HEK293 (cell line): Measurements from ENCODE around the gene CDON.

ENCODE experiments used
- BCL6B ChIP-seq: fragments of 450-650 bp; formaldehyde crosslinking; IDR thresholded peaks from 2 replicates; pipeline ENCODE4 v1.5.1; 2017; ENCODE audit warnings: missing biosample characterization, missing genetic modification characterization
- CTCF ChIP-seq: fragments of 450-650 bp; formaldehyde crosslinking; IDR thresholded peaks from 2 replicates; pipeline ENCODE4 v1.5.1; 2016; ENCODE audit warnings: missing biosample characterization, missing genetic modification characterization
- YY2 ChIP-seq: fragments of 450-650 bp; formaldehyde crosslinking; IDR thresholded peaks from 2 replicates; pipeline ENCODE4 v1.5.1; 2016; ENCODE audit warnings: missing biosample characterization, missing genetic modification characterization
- ZBTB11 ChIP-seq: fragments of 450-650 bp; formaldehyde crosslinking; conservative IDR thresholded peaks from 2 replicates; pipeline ENCODE4 v1.5.1; 2016; ENCODE audit warnings: low read depth, missing biosample characterization, missing genetic modification characterization
- ZBTB26 ChIP-seq: fragments of 450-650 bp; formaldehyde crosslinking; optimal IDR thresholded peaks from 2 replicates; pipeline ENCODE3; 2016; ENCODE audit warnings: missing biosample characterization, mild to moderate bottlenecking, missing genetic modification characterization
- ZBTB8A ChIP-seq: fragments of 450-650 bp; formaldehyde crosslinking; IDR thresholded peaks from 2 replicates; pipeline ENCODE4 v1.5.1; 2016; ENCODE audit warnings: missing biosample characterization, missing genetic modification characterization
- ZNF155 ChIP-seq: fragments of 450-650 bp; formaldehyde crosslinking; IDR thresholded peaks from 2 replicates; pipeline ENCODE4 v1.5.1; 2016; ENCODE audit warnings: missing biosample characterization, missing genetic modification characterization
- ZNF473 ChIP-seq: fragments of 450-650 bp; formaldehyde crosslinking; IDR thresholded peaks from 2 replicates; pipeline ENCODE4 v1.5.1; 2017; ENCODE audit warnings: missing biosample characterization, missing genetic modification characterization
- ZNF664 ChIP-seq: fragments of 450-650 bp; formaldehyde crosslinking; IDR thresholded peaks from 2 replicates; pipeline ENCODE4 v1.5.1; 2016; ENCODE audit warnings: missing biosample characterization, missing genetic modification characterization
- ZNF704 ChIP-seq: fragments of 450-650 bp; formaldehyde crosslinking; IDR thresholded peaks from 2 replicates; pipeline ENCODE4 v1.5.1; 2016; ENCODE audit warnings: missing biosample characterization, missing genetic modification characterization
- TF ChIP-seq, protein P1 (sequence below): fragments of 450-650 bp; formaldehyde crosslinking; IDR thresholded peaks from 2 replicates; pipeline ENCODE4 v1.5.1; 2016; ENCODE audit warnings: missing biosample characterization, missing genetic modification characterization
- TF ChIP-seq, protein P2 (sequence below): fragments of 450-650 bp; formaldehyde crosslinking; IDR thresholded peaks from 2 replicates; pipeline ENCODE4 v1.5.1; 2017; ENCODE audit warnings: missing biosample characterization, missing genetic modification characterization

GRCh38 chr11:126100716-126101115 is 38.0 kb upstream of the CDON start:
- TF ChIP-seq ZNF704 (tag by site-specific recombination) (no peak), ZNF155 (tag by site-specific recombination) (no peak), YY2 (tag by site-specific recombination) (no peak), BCL6B (tag by site-specific recombination) (no peak), CTCF (no peak), ZBTB26 (tag by site-specific recombination) (no peak), ZBTB11 (tag by site-specific recombination) (no peak), ZBTB8A (tag by site-specific recombination) (no peak), ZNF473 (no peak), ZNF664 (tag by site-specific recombination) (no peak)
- TF ChIP-seq, protein P1, sequence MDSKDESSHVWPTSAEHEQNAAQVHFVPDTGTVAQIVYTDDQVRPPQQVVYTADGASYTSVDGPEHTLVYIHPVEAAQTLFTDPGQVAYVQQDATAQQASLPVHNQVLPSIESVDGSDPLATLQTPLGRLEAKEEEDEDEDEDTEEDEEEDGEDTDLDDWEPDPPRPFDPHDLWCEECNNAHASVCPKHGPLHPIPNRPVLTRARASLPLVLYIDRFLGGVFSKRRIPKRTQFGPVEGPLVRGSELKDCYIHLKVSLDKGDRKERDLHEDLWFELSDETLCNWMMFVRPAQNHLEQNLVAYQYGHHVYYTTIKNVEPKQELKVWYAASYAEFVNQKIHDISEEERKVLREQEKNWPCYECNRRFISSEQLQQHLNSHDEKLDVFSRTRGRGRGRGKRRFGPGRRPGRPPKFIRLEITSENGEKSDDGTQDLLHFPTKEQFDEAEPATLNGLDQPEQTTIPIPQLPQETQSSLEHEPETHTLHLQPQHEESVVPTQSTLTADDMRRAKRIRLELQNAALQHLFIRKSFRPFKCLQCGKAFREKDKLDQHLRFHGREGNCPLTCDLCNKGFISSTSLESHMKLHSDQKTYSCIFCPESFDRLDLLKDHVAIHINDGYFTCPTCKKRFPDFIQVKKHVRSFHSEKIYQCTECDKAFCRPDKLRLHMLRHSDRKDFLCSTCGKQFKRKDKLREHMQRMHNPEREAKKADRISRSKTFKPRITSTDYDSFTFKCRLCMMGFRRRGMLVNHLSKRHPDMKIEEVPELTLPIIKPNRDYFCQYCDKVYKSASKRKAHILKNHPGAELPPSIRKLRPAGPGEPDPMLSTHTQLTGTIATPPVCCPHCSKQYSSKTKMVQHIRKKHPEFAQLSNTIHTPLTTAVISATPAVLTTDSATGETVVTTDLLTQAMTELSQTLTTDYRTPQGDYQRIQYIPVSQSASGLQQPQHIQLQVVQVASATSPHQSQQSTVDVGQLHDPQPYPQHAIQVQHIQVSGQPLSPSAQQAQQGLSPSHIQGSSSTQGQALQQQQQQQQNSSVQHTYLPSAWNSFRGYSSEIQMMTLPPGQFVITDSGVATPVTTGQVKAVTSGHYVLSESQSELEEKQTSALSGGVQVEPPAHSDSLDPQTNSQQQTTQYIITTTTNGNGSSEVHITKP, result no peak
- TF ChIP-seq, protein P2, sequence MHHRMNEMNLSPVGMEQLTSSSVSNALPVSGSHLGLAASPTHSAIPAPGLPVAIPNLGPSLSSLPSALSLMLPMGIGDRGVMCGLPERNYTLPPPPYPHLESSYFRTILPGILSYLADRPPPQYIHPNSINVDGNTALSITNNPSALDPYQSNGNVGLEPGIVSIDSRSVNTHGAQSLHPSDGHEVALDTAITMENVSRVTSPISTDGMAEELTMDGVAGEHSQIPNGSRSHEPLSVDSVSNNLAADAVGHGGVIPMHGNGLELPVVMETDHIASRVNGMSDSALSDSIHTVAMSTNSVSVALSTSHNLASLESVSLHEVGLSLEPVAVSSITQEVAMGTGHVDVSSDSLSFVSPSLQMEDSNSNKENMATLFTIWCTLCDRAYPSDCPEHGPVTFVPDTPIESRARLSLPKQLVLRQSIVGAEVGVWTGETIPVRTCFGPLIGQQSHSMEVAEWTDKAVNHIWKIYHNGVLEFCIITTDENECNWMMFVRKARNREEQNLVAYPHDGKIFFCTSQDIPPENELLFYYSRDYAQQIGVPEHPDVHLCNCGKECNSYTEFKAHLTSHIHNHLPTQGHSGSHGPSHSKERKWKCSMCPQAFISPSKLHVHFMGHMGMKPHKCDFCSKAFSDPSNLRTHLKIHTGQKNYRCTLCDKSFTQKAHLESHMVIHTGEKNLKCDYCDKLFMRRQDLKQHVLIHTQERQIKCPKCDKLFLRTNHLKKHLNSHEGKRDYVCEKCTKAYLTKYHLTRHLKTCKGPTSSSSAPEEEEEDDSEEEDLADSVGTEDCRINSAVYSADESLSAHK, result no peak
